CD4-positive, alpha-beta T cell treated with Interleukin-4 for 1 hour (primary cell): Measurements from ENCODE around the gene ZKSCAN8.

Experiments
- DNase-seq, 2 donors: peaks; one replicate each; pipeline ENCODE4 v3.0.0-alpha.2; 2020 to 2022

Gene ZKSCAN8

DNA sequence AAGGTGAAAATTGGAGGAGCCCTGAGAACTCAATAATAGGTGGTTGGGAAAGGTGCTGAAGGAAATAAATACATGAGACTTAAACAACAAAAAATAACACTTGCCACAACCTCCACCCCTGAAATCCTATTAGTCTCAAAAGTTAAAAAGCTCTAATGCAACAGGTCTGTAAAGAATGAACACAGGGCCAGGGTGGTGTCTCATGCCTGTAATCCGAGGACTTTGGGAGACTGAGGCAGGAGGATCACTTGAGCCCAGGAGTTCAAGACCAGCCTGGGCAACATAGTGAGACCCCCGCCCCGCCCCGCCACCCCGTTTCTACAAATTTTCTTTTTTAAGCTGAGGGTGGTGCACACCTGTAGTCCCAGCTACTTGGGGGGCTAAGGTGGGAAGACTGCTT is 1.1 kb upstream of the ZKSCAN8 start:
- DNase-seq = no peak

DNA sequence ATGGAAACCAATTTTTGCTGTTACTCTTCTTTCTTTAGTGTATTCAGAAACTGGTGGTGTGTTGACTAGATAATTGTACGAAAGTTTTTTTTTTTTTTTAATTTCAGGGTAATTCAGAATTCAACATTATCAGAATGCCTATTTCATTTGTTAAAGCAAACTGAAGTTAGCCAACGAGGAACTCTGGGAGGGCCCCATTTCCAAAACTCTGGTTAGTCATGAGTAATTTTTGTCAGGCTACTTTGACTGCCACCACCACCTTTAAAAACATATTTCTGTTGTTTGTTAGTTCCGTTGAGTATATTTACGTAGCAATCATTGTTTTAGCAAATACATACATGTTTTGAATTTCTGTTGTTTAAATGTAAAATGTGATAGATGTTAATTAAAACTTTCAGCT is 763 bp downstream of the ZKSCAN8 start:
- DNase-seq = no peak

- no peak for DNase-seq
Observed at GRCh38 chr6:28145231-28145630, 3.5 kb downstream of the ZKSCAN8 start.

- no peak for DNase-seq
Observed at GRCh38 chr6:28152531-28152930, 10.8 kb downstream of the ZKSCAN8 start.

GRCh38 chr6:28153546-28153945 is 11.9 kb downstream of the ZKSCAN8 start:
- no peak for DNase-seq

- DNase-seq = no peak
Observed at GRCh38 chr6:28154357-28154756, 12.7 kb downstream of the ZKSCAN8 start.

DNA sequence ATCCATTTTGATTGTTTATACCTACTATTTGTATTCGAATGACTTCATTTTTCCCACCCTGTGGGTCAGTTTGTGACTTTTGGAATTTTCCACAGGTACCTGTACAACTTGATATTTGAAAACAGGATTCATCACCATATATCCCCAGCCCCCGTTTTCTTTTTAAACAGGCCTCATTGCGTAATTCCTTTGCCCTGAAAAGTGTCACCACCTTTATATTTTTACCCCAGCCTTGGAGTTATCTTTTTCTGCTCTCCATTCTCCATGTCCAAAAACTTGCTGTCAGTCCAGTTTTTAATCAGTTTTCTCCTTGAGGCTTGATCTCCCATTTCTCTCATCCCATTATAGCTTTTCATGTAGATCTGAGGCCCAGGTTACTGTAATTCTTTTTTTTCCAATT is 16.6 kb downstream of the ZKSCAN8 start:
- DNase-seq = no peak

- DNase-seq = no peak
Observed at GRCh38 chr6:28159029-28159607, 17.4 kb downstream of the ZKSCAN8 start.

- DNase-seq = no peak
Observed at GRCh38 chr6:28160233-28160632, 18.6 kb downstream of the ZKSCAN8 start.

DNA sequence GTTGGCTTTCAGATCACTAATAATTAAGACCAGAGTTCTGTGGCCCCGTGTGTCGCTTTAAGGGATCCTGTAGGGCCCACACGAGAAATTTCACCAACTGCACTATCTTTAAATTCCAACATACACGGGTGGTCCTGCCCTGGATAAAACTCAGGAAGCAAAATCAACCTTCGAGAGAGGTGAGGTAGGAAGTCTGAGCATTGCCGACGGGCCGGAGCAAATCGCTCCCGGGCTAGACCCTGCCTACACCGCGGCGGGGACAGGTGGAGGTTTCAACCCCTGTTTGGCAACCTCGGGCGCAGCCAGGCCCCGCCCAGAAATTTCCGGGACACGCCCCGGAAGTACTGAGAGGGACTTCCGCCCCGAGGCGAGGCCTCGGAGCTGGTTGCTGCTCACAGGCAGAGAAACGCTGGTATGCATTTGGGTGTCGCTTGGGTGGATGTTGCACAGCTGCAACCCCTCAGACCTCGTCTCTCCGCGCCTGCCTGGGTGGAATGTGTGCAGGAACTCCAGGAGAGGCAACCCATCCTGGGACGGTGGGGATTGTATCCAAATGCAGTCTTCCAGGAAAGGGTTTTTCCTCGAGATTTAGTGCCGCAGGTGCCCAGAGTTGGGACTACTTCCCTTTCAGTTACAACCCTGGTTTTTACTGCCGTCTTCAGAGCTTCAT is 19.9 kb downstream of the ZKSCAN8 start:
- peak; percentile 87 for DNase-seq

- DNase-seq = no peak
Observed at GRCh38 chr6:28165563-28165962, 23.9 kb downstream of the ZKSCAN8 start.

DNA sequence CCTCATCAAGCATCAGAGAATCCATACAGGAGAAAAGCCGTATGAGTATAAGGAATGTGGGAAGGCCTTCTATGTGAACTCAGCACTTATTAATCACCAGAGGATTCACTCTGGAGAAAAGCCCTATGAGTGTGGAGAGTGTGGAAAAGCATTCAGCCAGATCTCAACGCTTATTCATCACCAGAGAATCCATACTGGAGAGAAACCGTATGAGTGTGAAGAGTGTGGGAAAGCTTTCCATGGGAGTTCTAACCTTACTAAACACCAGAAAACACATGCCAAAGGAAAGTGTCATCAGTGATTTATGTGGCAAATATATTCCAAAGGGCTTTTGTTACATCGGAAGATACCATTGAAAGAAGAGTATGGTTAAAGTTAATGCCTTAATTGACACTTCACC is 25.4 kb downstream of the ZKSCAN8 start:
- DNase-seq = no peak

- no peak for DNase-seq
Observed at GRCh38 chr6:28167926-28168325, 26.2 kb downstream of the ZKSCAN8 start.

DNA sequence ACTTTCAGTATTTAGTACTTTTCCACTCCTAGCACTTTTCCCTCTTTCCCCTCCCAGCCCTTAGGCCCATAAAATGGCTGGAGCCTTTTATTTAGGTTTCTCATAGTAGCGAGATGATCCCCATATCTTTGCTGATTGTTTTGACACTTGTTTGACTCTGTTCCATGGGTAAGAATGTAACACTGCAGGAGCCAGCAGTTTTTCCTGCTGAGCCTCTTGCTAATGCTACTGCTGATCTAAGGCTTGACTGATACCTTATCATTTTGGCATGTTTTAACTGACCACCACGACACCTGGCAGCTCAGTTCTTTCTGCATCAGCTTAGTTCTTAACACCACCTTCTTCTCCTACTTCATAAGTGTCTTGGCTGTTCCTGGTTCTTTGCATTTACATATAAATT is 29.6 kb downstream of the ZKSCAN8 start:
- DNase-seq = no peak

- no peak for DNase-seq
Observed at GRCh38 chr6:28172006-28172405, 30.3 kb downstream of the ZKSCAN8 start.

DNA sequence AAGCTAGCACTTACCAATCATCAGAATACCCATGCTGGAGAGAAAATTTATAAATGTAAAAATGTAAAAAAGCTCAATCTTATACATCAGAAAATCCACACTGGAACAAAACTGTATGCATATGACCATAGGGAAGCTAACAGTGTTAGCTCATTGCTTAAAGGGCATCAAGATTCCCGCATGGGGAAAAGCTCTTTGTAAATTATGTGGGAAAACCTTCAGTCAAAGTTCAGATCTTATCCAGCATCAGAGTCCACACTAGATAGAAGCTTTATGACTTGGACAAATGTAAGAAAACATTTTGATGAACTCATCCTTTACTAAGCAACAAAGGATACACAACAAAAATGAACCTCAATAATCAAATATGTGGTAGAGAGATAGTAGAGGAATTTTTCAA is 34.7 kb downstream of the ZKSCAN8 start:
- no peak for DNase-seq

- DNase-seq = no peak
Observed at GRCh38 chr6:28182255-28182654, 40.6 kb downstream of the ZKSCAN8 start.

- DNase-seq = no peak
Observed at GRCh38 chr6:28188111-28188979, 46.7 kb downstream of the ZKSCAN8 start.

- no peak for DNase-seq
Observed at GRCh38 chr6:28200020-28200419, 58.3 kb downstream of the ZKSCAN8 start.

- no peak for DNase-seq
Observed at GRCh38 chr6:28203201-28203600, 61.5 kb downstream of the ZKSCAN8 start.

- no peak for DNase-seq
Observed at GRCh38 chr6:28205879-28206278, 64.2 kb downstream of the ZKSCAN8 start.

DNA sequence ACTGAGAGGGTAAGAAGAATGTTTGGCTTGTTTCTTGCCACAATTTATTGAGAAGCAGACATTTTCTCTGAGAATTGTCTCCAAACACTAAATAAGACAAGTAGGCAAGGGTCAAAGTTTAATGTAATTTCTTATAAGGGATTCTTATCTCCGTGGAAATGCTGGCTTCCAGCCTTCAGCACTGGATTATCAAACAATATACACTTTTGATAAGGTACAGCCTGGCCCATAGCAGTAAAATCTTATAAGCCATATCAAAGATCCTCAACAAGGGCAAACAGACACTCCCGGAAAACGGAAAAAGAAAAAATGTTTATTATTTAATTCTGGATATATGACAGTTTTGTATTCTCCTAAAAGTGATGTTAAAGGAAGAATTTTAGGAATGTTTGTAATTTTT is 64.8 kb downstream of the ZKSCAN8 start:
- DNase-seq = no peak

DNA sequence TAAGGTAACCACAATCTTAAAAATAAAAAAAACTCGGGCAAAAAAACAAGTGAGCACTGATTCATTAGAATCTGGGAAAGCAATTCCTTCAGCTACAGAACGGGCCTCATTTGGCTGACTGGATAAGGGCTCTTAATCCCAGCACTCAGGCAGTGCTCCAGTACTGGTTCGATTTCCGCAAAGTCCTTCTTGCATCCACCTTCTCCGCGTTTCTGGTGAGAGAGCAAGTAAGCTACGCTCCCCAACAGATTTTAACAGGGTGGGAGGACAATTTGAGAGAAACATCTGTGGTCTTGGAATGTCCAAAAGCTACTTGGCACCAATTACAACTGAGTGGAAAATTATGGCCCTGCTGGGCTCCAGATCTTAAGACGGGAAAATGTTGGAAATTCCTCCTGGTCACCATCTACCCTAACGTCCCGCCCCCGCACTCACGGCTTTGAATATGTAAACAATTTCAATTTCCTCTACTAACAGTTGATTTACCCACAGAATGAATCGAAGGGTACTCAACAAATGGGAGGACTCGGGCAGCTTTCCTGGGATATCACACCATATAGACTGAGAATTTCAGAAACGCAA is 65.3 kb downstream of the ZKSCAN8 start:
- no peak for DNase-seq
